ENCODE results near the gene YBEY. TPM values are rescaled to one million over a fixed set of nuclear protein-coding genes. Genes with fewer than 3 reads are reported as not detected.

The YBEY gene
- polyA plus RNA-seq, 1 experiment = 31.2 TPM

GRCh38 chr21:46299167-46299566 is 13.0 kb downstream of the YBEY start:
- no peak overlapping the region for H3K27ac ChIP-seq (ENCODE audit: low read depth, low read length)
- H3K4me3 ChIP-seq (ENCODE audit: low read depth, low read length) = no peak overlapping the region
- ChIA-PET POLR2A (no interaction called here), CTCF (no interaction called here)
- peaks cover 3% of the 10 kb centered on the region; the same call in 1 of the 2 replicates for H3K9me3 ChIP-seq (ENCODE audit: control insufficient read depth, insufficient read depth, low read length)
- no peak for TF ChIP-seq CTCF (IDR thresholded peaks at IDR 0.05; ENCODE audit: low read depth, low read length)
- no peak for DNase-seq (ENCODE audit: low read depth, low spot score)
- H3K27me3 ChIP-seq (ENCODE audit: control insufficient read depth, insufficient read depth, low read length) = no peaks in the 10 kb centered on the region

- Histone ChIP-seq H3K9me3 (ENCODE audit: control insufficient read depth, insufficient read depth, low read length) (peaks cover 3% of the 10 kb centered on the region; the same call in 1 of the 2 replicates), H3K27me3 (ENCODE audit: control insufficient read depth, insufficient read depth, low read length) (no peaks in the 10 kb centered on the region), H3K4me3 (ENCODE audit: low read depth, low read length) (no peak overlapping the region), H3K27ac (ENCODE audit: low read depth, low read length) (no peak overlapping the region)
- TF ChIP-seq CTCF (IDR thresholded peaks at IDR 0.05; ENCODE audit: low read depth, low read length) = no peak
- DNase-seq (ENCODE audit: low read depth, low spot score) = no peak
- POLR2A ChIA-PET = no interaction called here
- CTCF ChIA-PET = no interaction called here
Measured at GRCh38 chr21:46301759-46302158, 15.6 kb downstream of the YBEY start.

GRCh38 chr21:46304437-46304836 is 18.3 kb downstream of the YBEY start:
- CTCF ChIA-PET = no interaction called here

GRCh38 chr21:46304955-46305354 is 18.8 kb downstream of the YBEY start:
- POLR2A ChIA-PET = no interaction called here
- no peak overlapping the region for H3K27ac ChIP-seq (ENCODE audit: low read depth, low read length)
- no peaks in the 10 kb centered on the region for H3K27me3 ChIP-seq (ENCODE audit: control insufficient read depth, insufficient read depth, low read length)
- no peak for DNase-seq (ENCODE audit: low read depth, low spot score)
- TF ChIP-seq CTCF (IDR thresholded peaks at IDR 0.05; ENCODE audit: low read depth, low read length) = no peak
- CTCF ChIA-PET = no interaction called here
- H3K9me3 ChIP-seq (ENCODE audit: control insufficient read depth, insufficient read depth, low read length) = no peaks in the 10 kb centered on the region; the same call in 1 of the 2 replicates
- H3K4me3 ChIP-seq (ENCODE audit: low read depth, low read length) = no peak overlapping the region

More at GRCh38 chr21:46304437-46304836, 18.3 kb downstream of the YBEY start:
- POLR2A ChIA-PET = no interaction called here
- Histone ChIP-seq H3K9me3 (ENCODE audit: control insufficient read depth, insufficient read depth, low read length) (no peaks in the 10 kb centered on the region; the same call in 1 of the 2 replicates), H3K27me3 (ENCODE audit: control insufficient read depth, insufficient read depth, low read length) (no peaks in the 10 kb centered on the region), H3K27ac (ENCODE audit: low read depth, low read length) (no peak overlapping the region), H3K4me3 (ENCODE audit: low read depth, low read length) (no peak overlapping the region)
- no peak for DNase-seq (ENCODE audit: low read depth, low spot score)
- TF ChIP-seq CTCF (IDR thresholded peaks at IDR 0.05; ENCODE audit: low read depth, low read length) = no peak

- Histone ChIP-seq H3K4me3 (ENCODE audit: low read depth, low read length) (no peak overlapping the region), H3K27me3 (ENCODE audit: control insufficient read depth, insufficient read depth, low read length) (no peaks in the 10 kb centered on the region), H3K27ac (ENCODE audit: low read depth, low read length) (no peak overlapping the region), H3K9me3 (ENCODE audit: control insufficient read depth, insufficient read depth, low read length) (no peaks in the 10 kb centered on the region)
- no peak for TF ChIP-seq CTCF (IDR thresholded peaks at IDR 0.05; ENCODE audit: low read depth, low read length)
- DNase-seq (ENCODE audit: low read depth, low spot score) = no peak
- ChIA-PET CTCF (no interaction called here), POLR2A (no interaction called here)
Measured at GRCh38 chr21:46307625-46308024, 21.5 kb downstream of the YBEY start.

All from AG04450 (cell line).